ENCODE data around the gene ARG1. TPM values are rescaled to one million over a fixed set of nuclear protein-coding genes. Genes with fewer than 3 reads are reported as not detected.

ARG1 gene
- total and polyA plus RNA-seq, 2 of the 8 experiments (the other 6 are each of a cell fraction or from before 2014, with no cell fraction given) = not detected

GRCh38 chr6:131629651-131630050 is 56.6 kb downstream of the ARG1 start:
- TF ChIP-seq JUND (IDR thresholded peaks at IDR 0.05; ENCODE audit: low read length) (no peak), SP1 (IDR thresholded peaks at IDR 0.05; ENCODE audit: low read depth, low read length) (no peak), NRF1 (IDR thresholded peaks at IDR 0.05; ENCODE audit: low read depth, low read length) (no peak), ZNF274 (IDR thresholded peaks at IDR 0.05; ENCODE audit: borderline replicate concordance, extremely low read depth, low read length) (no peak), SIRT6 (IDR thresholded peaks at IDR 0.05; ENCODE audit: low read length) (no peak), TAF7 (optimal IDR thresholded peaks at IDR 0.05; ENCODE audit: borderline replicate concordance, low read depth, low read length) (no peak), RXRA (IDR thresholded peaks at IDR 0.05; ENCODE audit: insufficient read depth, low read depth, low read length) (no peak), BACH1 (IDR thresholded peaks at IDR 0.05; ENCODE audit: low read length) (no peak), SP4 (IDR thresholded peaks at IDR 0.05; ENCODE audit: low read length) (no peak), GABPA (IDR thresholded peaks at IDR 0.05; ENCODE audit: borderline replicate concordance, insufficient read depth, low read length) (no peak), CREB1 (IDR thresholded peaks at IDR 0.05) (no peak), KDM4A (IDR thresholded peaks at IDR 0.05; ENCODE audit: low read depth, low read length, severe bottlenecking) (no peak), CBX8 (IDR thresholded peaks at IDR 0.05; ENCODE audit: borderline replicate concordance, low read depth, low read length) (no peak)
- DNase-seq (ENCODE audit: low read depth in 1 of 2, low spot score in 2 of 2) (no peak), FAIRE-seq (no peak)
- Histone ChIP-seq H3K4me1 (replicated peaks in 1 of 4; ENCODE audit: control insufficient read depth in 3 of 4, insufficient read depth in 4 of 4, low read length in 3 of 4) (no peaks in the 10 kb centered on the region), H3K23ac (ENCODE audit: insufficient read length) (no peak overlapping the region), H2BK12ac (ENCODE audit: low read depth, low read length) (no peak overlapping the region), H3K9ac (replicated peaks in 1 of 4; ENCODE audit: extremely low read depth in 1 of 4, low read depth in 3 of 4, low read length in 3 of 4) (no peak overlapping the region), H3K23me2 (ENCODE audit: low read depth, low read length) (no peaks in the 10 kb centered on the region), H4K91ac (replicated peaks; ENCODE audit: insufficient read length, low read length) (no peak overlapping the region), H3K4me2 (ENCODE audit: insufficient read depth in 1 of 2, low read depth in 2 of 2, low read length in 2 of 2) (no peak overlapping the region), H2BK5ac (ENCODE audit: low read depth, low read length) (no peak overlapping the region), H3K4me3 (ENCODE audit: extremely low read depth in 1 of 4, insufficient read depth in 2 of 4, low read depth in 3 of 4, low read length in 4 of 4) (no peak overlapping the region), H2BK20ac (ENCODE audit: low read length) (no peak overlapping the region), H3K4ac (replicated peaks; ENCODE audit: insufficient read length, low read depth, low read length) (no peak overlapping the region), H3K27ac (ENCODE audit: low read depth, low read length) (no peak overlapping the region), H2AFZ (ENCODE audit: low read length) (no peak overlapping the region), H4K8ac (ENCODE audit: extremely low read depth, insufficient read depth, low read length) (no peak overlapping the region), H3K36me3 (ENCODE audit: control insufficient read depth in 2 of 4, insufficient read depth in 4 of 4, low read length in 3 of 4) (peaks cover 0 to 1% (median 0%) of the 10 kb centered on the region in 4 experiments; a peak in 2 of 8 replicates), H2BK15ac (ENCODE audit: low read length) (no peak overlapping the region), H4K20me1 (replicated peaks in 1 of 2; ENCODE audit: control insufficient read depth in 1 of 2, insufficient read depth in 2 of 2, low read length in 2 of 2) (no peaks in the 10 kb centered on the region), H3K79me2 (ENCODE audit: control insufficient read depth in 1 of 2, insufficient read depth in 2 of 2, low read length in 2 of 2) (peaks cover 0 to 7% of the 10 kb centered on the region in 2 experiments; a peak in 2 of 4 replicates), H3K27me3 (replicated peaks in 1 of 4; ENCODE audit: control insufficient read depth in 3 of 4, extremely low read depth in 1 of 4, insufficient read depth in 3 of 4, low read length in 3 of 4) (no peaks in the 10 kb centered on the region), H3K14ac (ENCODE audit: insufficient read length) (no peak overlapping the region), H3K18ac (ENCODE audit: extremely low read depth, low read length) (no peak overlapping the region), H2BK120ac (replicated peaks; ENCODE audit: low read depth, low read length) (no peak overlapping the region), H3K79me1 (ENCODE audit: low read depth, low read length) (no peaks in the 10 kb centered on the region), H2AK5ac (ENCODE audit: low read depth, low read length) (no peak overlapping the region), H3K9me3 (ENCODE audit: insufficient read depth in 2 of 2, low read depth in 1 of 2, low read length in 1 of 2) (no peaks in the 10 kb centered on the region), H4K5ac (ENCODE audit: insufficient read length, low read depth, low read length) (no peak overlapping the region), H3K56ac (replicated peaks; ENCODE audit: insufficient read length, low read depth, low read length) (no peak overlapping the region)
- CTCF ChIA-PET (ENCODE audit: partially characterized antibody) = interaction anchor here (0.7 to 2.6 kb wide), 8 partner anchors 9 to 685 kb away, joined by 3 to 26 read pairs (median 4); no protein-coding TSS in a partner anchor
- POLR2A ChIA-PET (ENCODE audit: partially characterized antibody) = interaction anchor here (0.8 kb wide), 1 partner anchor 566 kb away, joined by 3 read pairs; the partner anchor contains the start of gene EPB41L2
- 93% methylated on average over 2 of the region's 2 CpGs; no CpG with 5 or more reads in 1 of the 2 experiments for WGBS, 2 experiments (ENCODE audit: extremely low coverage in 1 of 2, insufficient coverage in 1 of 2, insufficient read length in 1 of 2, insufficient replicate concordance in 2 of 2, low coverage in 1 of 2, low lambda C conversion rate in 2 of 2, missing lambda C conversion rate in 1 of 2)

Data from H1 (cell line).